HAP-1 (cell line): ENCODE data around the gene AMH.
A peak's percentile ranks its signal among the peaks of the same experiment; 100 is the strongest.

Experiments used
- DNase-seq, 2 experiments: peaks; one replicate each; pipeline ENCODE4 v3.0.0-alpha.2; 2016 to 2020; ENCODE audit warnings: low spot score in 2 of 2
- H3K27me3 ChIP-seq: fragments of 250-450 bp; sonication (Bioruptor Pico); 2 replicates; pipeline ENCODE4 v1.5.1; 2020; ENCODE audit warnings: low read depth, mild to moderate bottlenecking, moderate library complexity
- H3K36me3 ChIP-seq: fragments of 250-450 bp; sonication (Bioruptor Pico); replicated peaks from 2 replicates; pipeline ENCODE4 v1.5.1; 2020; ENCODE audit warnings: mild to moderate bottlenecking
- H3K4me1 ChIP-seq: fragments of 250-450 bp; sonication (Bioruptor Pico); 2 replicates; pipeline ENCODE4 v1.5.1; 2020; ENCODE audit warnings: mild to moderate bottlenecking
- H3K4me3 ChIP-seq: fragments of 250-450 bp; sonication (Bioruptor Pico); 2 replicates; pipeline ENCODE4 v1.5.1; 2020; ENCODE audit warnings: mild to moderate bottlenecking, moderate library complexity
- H3K9me3 ChIP-seq: fragments of 250-450 bp; sonication (Bioruptor Pico); 2 replicates; pipeline ENCODE4 v1.5.1; 2020; ENCODE audit warnings: mild to moderate bottlenecking, moderate library complexity
- in situ Hi-C: fragments of 300-500 bp; cut with MboI; formaldehyde crosslinking; loops from 3 replicates; pipeline ENCODE4 v1.14.3; 2020; ENCODE audit warnings: low sequenced_read_pairs, inconsistent platforms, mixed read lengths

The AMH gene

DNA sequence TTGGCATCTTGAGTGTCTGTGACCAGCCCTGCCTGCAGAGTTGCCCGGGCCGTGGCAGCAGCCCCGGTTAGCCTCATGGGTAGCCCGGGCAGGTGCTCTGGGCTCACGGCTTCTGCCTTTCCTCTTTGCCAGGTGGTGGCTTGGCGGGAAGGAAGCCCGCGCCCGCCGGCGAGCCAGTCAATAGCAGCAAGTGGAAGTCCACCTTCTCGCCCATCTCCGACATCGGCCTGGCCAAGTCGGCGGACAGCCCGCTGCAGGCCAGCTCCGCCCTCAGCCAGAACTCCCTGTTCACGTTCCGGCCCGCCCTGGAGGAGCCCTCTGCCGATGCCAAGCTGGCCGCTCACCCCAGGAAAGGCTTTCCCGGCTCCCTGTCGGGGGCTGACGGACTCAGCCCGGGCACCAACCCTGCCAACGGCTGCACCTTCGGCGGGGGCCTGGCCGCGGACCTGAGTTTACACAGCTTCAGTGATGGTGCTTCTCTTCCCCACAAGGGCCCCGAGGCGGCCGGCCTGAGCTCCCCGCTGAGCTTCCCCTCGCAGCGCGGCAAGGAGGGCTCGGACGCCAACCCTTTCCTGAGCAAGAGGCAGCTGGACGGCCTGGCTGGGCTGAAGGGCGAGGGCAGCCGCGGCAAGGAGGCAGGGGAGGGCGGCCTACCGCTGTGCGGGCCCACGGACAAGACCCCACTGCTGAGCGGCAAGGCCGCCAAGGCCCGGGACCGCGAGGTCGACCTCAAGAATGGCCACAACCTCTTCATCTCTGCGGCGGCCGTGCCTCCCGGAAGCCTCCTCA is 22.9 kb upstream of the AMH start:
- in situ Hi-C loops, result no loop called here
- no peak for DNase-seq
- H3K9me3 ChIP-seq, result no peaks in the 10 kb centered on the region
- peaks cover 60% of the 10 kb centered on the region for H3K36me3 ChIP-seq
- no peaks in the 10 kb centered on the region for H3K4me1 ChIP-seq
- no peak overlapping the region for H3K4me3 ChIP-seq
- H3K27me3 ChIP-seq, result no peaks in the 10 kb centered on the region

DNA sequence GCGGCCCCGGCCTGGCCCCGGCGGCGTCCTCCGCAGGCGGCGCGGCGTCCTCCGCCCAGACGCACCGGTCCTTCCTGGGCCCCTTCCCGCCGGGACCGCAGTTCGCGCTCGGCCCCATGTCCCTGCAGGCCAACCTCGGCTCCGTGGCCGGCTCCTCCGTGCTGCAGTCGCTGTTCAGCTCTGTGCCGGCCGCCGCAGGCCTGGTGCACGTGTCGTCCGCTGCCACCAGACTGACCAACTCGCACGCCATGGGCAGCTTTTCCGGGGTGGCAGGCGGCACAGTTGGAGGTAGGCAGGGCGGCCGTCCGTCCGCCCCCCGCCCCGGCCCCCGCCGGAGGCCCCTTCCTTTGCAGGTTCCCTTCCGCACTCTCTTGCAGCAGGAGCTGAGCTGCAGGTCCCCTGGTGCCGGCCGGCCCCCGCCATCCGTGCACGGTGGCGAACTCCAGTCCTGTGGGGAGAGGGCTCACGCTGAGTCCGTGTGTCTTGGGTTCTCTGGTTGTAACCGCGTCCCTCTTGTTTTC is 22.2 kb upstream of the AMH start:
- H3K27me3 ChIP-seq, result no peaks in the 10 kb centered on the region
- no peaks in the 10 kb centered on the region for H3K4me1 ChIP-seq
- no peak overlapping the region for H3K4me3 ChIP-seq
- H3K36me3 ChIP-seq, result peaks cover 66% of the 10 kb centered on the region
- DNase-seq, result no peak
- no peaks in the 10 kb centered on the region for H3K9me3 ChIP-seq
- in situ Hi-C loops, result no loop called here

DNA sequence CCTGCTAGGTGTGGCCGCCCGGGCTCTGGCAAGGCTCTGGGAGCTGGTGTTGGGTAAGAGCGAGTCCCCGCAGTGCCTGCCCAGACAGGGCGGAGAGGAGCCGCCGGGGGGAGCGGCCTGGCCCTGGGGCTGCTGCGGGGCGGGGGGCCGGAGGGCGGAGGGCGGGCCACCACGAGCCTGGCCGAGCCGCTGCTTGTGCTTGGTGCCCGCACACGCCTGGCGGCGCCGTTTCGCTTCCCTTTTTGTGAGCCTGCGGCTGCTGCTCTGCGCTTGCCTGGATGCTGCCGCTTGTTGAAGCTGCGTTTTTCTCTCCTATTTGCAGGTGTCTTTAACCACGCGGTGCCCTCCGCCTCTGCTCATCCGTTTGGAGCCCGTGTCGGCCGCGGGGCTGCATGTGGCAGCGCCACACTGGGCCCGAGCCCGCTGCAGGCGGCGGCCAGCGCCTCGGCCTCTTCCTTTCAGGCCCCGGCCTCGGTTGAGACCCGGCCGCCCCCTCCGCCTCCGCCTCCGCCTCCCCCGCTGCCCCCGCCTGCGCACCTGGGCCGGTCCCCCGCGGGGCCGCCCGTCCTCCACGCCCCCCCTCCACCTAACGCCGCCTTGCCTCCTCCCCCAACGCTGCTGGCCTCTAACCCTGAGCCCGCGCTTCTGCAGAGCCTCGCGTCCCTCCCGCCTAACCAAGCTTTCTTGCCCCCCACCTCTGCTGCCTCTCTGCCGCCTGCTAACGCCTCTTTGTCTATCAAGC is 21.5 kb upstream of the AMH start:
- in situ Hi-C loops, result no loop called here
- H3K4me1 ChIP-seq, result no peaks in the 10 kb centered on the region
- H3K9me3 ChIP-seq, result no peaks in the 10 kb centered on the region
- H3K4me3 ChIP-seq, result no peak overlapping the region
- peaks cover 71% of the 10 kb centered on the region for H3K36me3 ChIP-seq
- DNase-seq, result no peak
- H3K27me3 ChIP-seq, result no peaks in the 10 kb centered on the region

DNA sequence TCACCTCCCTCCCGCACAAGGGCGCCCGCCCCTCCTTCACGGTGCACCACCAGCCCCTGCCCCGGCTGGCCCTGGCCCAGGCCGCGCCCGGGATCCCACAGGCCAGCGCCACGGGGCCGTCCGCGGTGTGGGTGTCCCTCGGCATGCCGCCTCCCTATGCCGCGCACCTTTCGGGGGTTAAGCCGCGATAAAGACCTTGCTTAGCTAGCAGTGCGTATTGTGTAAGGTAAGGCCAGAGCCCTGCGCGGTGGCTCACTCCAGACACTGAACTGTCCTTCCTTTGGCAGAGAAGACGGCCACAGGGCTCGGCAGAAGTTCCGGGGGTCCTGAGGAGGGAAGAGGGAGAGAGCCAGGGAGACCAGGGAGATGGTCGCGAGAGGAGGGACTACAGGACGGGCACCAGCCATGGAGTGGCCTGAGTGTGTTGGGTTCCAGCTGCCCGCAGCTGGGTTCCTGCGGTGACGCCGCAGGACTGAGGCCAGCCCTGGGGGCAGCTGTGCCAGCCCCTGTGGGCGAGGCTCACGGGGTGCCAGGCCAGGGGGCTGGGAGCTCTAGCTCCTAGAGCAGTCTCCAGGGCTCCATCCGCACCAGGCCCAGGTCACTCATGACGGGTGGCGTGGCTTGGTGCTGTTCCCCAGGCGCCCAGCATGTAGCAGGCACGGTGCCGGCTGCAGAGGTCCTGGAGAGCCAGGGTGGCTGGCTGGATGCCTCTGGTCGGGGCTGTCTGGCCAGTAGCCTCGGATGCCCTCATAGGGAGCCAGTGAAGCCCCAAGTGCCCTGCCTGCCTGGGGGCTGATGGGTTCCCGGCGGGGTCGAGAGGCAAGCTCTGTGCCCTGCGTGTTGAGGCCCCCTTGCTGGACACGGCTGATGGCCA is 20.7 kb upstream of the AMH start:
- peaks cover 79% of the 10 kb centered on the region for H3K36me3 ChIP-seq
- H3K9me3 ChIP-seq, result no peaks in the 10 kb centered on the region
- H3K27me3 ChIP-seq, result no peaks in the 10 kb centered on the region
- no peak for DNase-seq
- no peak overlapping the region for H3K4me3 ChIP-seq
- no peaks in the 10 kb centered on the region for H3K4me1 ChIP-seq
- in situ Hi-C loops, result no loop called here

DNA sequence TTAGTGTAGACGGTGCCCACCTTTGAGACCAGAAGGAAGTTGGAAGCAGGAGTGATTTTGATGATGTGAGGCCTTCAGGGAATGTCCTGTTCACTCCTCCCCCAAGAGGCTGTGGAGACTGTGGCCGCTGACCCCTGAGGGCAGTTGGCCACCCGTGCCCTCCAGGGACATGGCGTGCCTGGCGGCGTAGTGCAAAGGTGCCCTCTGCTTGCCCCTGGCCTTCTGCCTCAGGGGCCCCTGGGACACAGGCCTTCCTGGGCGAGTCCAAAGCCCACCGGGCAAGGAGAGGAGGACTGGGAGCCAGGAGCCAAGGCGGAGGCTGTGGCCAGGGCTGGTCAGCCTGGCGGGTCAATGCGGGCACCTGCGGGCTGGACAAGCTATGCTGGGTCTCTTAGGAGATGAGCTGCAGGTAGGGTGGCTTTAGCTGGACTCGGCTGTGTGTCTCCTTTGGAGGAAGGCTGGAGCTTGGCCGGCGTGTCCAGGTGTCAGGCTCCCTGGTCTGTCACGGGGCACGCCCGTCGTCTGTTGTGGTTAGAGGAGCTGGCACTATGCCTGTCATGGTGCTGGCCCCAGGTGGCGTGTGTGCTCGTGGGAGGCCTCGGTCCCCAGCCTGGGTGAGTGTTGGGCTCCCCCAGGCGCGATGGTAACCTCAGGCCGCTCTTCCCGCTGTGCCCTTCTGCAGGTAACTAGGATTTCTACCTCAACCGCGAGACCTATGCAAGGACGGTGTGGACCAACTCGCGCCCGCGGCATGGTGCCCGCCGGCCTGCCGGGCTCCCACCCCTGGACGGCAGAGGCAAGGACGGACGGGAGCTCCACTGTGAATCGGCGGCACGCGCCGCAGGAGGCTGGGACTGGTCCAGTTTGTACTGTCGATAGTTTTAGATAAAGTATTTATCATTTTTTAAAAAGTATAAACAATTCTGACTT is 19.8 kb upstream of the AMH start:
- no peak overlapping the region for H3K4me3 ChIP-seq
- peaks cover 83% of the 10 kb centered on the region for H3K36me3 ChIP-seq
- no peaks in the 10 kb centered on the region for H3K27me3 ChIP-seq
- no peaks in the 10 kb centered on the region for H3K4me1 ChIP-seq
- no peaks in the 10 kb centered on the region for H3K9me3 ChIP-seq
- in situ Hi-C loops, result no loop called here
- DNase-seq, result no peak

DNA sequence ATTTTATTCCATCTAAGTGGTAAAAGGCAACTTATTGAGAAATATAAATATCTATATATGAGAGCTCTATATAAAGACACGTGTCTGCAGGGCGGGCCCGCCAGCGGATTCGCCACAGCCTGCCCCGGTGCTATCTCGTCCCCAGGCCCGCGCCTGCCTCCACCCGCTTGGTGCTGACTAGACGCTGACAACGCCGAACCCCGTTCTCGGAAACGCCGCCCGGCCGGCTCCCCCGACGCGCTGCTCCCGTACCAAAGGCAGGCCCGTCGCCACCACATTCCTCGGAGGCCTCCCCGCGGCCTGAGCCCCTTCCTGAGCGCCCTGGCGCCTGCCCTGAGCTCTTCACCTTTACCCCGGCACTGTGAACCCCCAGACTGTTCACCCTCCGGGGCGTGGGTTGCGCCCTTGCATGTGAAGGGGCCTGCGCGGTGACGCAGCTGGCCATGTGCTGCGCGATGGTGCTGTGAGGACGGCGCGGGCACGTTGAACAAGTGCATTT is 19.0 kb upstream of the AMH start:
- Histone ChIP-seq H3K4me1 (peaks cover 6% of the 10 kb centered on the region), H3K36me3 (peaks cover 82% of the 10 kb centered on the region), H3K27me3 (no peaks in the 10 kb centered on the region), H3K4me3 (no peak overlapping the region), H3K9me3 (no peaks in the 10 kb centered on the region)
- in situ Hi-C loops, result no loop called here
- DNase-seq, result no peak

DNA sequence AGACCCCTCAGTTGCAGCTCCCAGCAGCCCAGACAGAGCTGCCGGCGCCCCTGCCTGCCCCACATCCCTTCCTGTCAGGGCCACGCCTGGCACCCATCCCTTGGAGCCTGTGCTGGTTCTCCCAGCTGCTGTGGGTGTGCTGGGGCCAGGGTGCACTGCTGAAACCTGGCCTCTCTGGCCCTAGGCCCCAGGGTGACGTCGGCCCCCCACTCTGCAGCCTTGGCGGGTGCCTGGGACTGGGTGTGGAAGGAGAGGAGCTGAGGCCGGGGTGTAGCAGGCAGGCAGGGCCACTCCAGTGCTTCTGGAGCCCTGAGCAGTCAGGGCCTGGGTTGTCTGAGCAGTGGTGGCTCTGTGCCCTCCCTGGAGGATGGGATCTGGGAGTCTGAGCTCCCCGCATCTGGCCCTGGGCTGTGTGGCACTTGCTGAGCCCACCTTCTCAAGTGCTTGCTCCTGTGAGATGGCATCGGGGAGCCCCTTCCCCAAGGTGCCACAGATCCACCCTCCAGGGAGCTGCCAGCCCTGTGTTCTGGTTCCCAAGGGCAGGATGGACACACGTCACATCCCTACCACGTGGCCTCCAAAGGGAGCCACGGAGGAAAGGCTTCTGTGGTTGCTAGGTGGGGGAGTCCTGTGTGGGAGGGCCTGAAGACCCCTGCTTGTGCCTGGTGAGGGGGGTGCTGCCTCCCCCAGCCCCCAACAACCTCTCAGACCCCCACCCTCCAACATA is 18.2 kb upstream of the AMH start:
- Histone ChIP-seq H3K36me3 (peaks cover 73% of the 10 kb centered on the region), H3K9me3 (no peaks in the 10 kb centered on the region), H3K4me3 (no peak overlapping the region), H3K4me1 (peaks cover 7% of the 10 kb centered on the region), H3K27me3 (no peaks in the 10 kb centered on the region)
- no peak for DNase-seq
- in situ Hi-C loops, result no loop called here

DNA sequence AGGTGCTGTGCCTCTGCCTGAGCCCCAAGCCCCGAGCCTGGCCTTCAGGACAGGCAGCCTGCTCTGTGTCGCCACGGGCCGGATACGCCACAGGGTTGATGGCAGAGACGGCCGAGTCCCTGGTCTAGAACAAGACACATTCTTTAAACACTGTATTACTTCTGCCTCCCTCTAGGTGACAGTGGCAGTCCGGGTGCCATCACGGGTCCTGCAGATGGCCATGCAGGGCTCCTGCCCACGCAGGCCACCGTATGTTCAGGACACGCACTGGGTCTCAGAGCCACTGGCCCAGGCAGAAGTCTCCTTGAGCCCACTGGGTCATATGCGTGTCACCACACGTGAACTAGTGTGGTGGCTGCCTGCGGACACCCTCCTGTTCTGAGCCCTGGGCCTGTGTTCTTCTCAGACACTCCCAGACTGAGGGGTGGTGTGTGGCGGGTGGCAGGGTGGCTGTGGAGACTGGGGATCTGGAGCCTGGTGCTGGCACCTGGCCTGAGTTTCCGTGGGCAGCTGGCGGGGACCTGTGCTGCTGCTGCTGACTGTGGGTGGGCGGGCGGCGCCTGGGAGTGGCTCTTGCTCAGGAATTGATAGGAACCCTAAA is 17.4 kb upstream of the AMH start:
- H3K4me1 ChIP-seq, result peaks cover 7% of the 10 kb centered on the region
- H3K4me3 ChIP-seq, result no peak overlapping the region
- H3K36me3 ChIP-seq, result peaks cover 68% of the 10 kb centered on the region
- no peaks in the 10 kb centered on the region for H3K9me3 ChIP-seq
- in situ Hi-C loops, result no loop called here
- DNase-seq, result peak in 1 of 2 experiments; percentile 54
- no peaks in the 10 kb centered on the region for H3K27me3 ChIP-seq

DNA sequence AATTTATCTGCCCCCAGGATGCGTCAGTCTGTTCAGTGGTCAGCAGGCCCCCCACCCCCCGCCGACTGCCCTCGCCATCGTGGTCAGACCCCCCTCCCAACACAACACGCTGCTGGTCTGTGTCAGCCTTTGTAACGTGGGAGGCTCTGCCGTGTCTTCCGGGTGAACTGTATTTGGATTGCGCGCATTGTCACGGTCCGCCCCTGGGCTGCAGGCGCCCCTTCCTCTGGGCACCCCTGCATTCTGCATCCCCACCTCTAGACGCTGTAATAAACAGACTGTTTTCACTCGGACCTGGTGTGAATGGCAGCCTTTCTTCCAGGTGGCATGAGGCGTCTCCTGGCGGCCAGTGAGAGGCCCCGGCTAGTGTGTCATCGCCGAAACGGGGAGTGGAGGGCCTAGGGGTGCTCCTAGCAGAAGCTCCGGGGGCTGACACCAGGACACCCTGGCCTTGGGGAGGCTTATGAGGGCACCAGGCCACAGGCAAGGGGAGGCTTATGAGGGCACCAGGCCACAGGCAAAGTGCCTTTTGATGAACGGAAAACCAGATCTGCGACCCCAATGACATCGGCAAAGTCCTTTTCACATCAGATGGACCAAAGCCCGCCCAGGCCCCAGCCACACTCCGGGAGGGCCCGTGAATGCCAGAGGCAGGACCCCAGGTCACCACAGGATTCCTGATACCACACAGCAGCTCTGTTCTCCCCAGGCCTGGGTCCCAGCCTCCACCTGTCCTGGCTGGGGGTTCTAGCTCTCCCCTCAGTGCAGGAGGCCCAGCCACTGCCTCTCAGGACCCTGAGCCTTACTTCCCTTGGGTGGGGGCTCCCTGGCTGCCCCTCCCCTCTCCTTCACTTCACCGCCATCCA is 16.6 kb upstream of the AMH start:
- Histone ChIP-seq H3K4me3 (no peak overlapping the region), H3K9me3 (no peaks in the 10 kb centered on the region), H3K27me3 (no peaks in the 10 kb centered on the region), H3K4me1 (peaks cover 9% of the 10 kb centered on the region), H3K36me3 (peaks cover 71% of the 10 kb centered on the region)
- no peak for DNase-seq
- in situ Hi-C loops, result no loop called here

DNA sequence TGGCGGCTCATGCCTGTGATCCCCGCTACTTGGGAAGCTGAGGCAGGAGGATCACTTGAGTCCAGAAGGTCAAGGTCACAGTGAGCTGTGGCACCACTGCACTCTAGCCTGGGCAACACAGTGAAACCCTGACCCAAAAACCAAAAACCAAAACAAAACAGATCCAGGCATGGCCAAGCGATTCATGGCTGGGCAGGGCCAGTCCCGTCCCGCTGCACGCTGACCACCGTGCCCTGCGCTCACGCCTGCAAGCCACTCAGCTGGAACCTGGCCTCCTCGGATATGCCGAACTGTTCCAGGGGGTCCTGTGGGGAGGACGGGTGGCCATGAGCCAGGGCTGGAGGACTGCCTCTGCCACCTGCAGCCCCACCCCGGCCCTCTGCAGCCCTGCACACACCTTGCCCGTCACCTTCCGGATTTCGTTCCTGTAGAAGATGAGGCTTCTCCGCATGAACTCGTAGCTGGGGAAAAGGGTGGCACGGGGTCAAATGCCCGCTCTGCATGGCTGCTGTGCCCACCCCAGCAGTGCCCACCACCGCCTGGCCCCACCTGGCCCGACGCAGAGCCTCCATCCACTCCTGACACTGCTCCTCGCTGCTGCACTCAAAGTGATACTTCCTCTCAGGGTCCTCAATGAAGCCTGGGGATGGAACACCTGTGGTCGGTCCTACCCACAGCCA is 15.4 kb upstream of the AMH start:
- no peak for DNase-seq
- Histone ChIP-seq H3K27me3 (no peaks in the 10 kb centered on the region), H3K4me3 (no peak overlapping the region), H3K9me3 (no peaks in the 10 kb centered on the region), H3K4me1 (peaks cover 12% of the 10 kb centered on the region), H3K36me3 (peaks cover 75% of the 10 kb centered on the region)
- in situ Hi-C loops, result no loop called here

DNA sequence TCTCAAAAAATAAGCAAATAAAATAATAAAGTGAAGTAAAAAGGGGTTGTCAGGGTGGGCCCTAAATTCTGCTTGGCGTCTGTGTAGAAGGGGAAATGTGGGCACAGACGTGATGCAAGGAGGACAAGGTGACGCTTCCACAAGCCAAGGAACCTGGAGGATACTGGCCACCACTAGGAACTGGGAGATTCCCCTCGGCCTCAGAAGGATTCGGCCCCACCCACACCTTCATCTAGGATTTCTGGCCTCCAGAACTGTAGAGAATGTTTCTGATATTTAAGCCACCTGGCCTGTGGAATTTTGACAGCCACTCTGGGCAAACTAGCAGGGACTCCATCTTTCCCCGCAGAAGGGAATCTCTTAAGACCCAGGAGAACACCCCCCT is 14.1 kb upstream of the AMH start:
- DNase-seq, result no peak
- in situ Hi-C loops, result loop anchor here (5.0 kb wide), 1 partner anchor 37 kb away; no protein-coding TSS in a partner anchor
- Histone ChIP-seq H3K36me3 (peaks cover 66% of the 10 kb centered on the region), H3K4me3 (peak overlapping the region; percentile 83), H3K4me1 (peaks cover 12% of the 10 kb centered on the region), H3K27me3 (no peaks in the 10 kb centered on the region), H3K9me3 (no peaks in the 10 kb centered on the region)
